ENCODE measurements around the gene ZDHHC22.
"Not testable (repeated sequence)": the region's sequence is repeated elsewhere in the genome, so short reads cannot be mapped to it uniquely, and the experiment has no call there.

Gene ZDHHC22

DNA sequence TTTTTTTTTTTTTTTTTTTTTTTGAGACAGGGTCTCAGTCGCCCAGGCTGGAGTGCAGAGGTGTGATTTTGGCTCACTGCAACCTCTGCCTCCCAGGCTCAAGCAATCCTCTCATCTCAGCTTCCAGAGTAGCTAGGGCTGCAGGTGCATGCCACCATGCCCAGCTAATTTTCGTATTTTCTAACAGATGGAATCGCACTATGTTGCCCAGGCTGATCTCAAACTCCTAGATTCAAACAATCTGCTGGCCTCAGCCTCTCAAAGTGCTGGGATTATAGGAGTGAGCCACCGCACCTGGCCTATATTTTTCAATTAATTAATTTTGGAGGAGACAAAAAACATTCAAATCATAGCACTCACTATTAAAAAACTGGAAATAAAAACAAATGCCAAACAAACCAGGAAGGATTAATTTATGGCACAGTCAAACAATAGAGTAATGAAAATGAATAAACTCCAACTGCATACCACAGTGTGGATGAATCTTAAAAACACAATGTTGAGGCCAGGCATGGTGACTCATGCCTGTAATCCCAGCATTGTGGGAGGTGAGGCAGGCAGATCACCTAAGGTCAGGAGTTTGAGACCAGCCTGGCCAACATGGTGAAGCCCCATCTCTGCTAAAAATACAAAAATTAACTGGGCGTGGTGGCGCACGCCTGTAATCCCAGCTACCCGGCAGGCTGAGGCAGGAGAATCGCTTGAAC is 32.5 kb upstream of the ZDHHC22 start:
- not testable (repeated sequence) for ATAC-seq; H3K36me3 Mint-ChIP-seq (ENCODE audit: low read depth)
- H3K9me3 Mint-ChIP-seq: peaks cover 13% of the 10 kb centered on the region

DNA sequence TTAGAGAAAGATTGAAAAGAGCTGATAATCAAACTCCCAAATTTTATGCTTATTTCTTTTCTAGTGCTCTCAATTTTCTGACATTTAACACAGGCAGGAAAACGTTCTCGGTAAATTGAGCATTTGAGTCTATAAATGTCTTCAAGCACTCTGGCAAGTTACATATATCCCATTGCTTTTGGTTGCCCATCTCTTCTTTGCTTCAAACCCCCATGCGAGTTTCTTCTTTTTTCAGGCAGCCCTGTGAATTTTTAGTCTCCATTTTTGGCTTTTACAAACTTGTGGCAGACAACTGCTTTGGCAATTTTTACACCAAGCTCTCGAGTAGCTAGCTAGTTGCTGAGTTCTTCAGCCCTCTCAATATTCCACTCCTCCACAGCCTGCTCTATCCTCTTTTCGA is 31.3 kb upstream of the ZDHHC22 start:
- H3K36me3 Mint-ChIP-seq (ENCODE audit: low read depth): peaks cover 3% of the 10 kb centered on the region
- H3K27me3 Mint-ChIP-seq: peaks cover 6% of the 10 kb centered on the region
- no peaks in the 10 kb centered on the region for H3K4me1 Mint-ChIP-seq
- ATAC-seq (no peak), DNase-seq (no peak)
- H3K9me3 Mint-ChIP-seq: peaks cover 19% of the 10 kb centered on the region
- H3K27ac Mint-ChIP-seq: no peak overlapping the region
- H3K4me3 Mint-ChIP-seq: no peak overlapping the region

More for the DNA sequence above, 32.5 kb upstream of the ZDHHC22 start:
- not testable (repeated sequence) for H3K4me1 Mint-ChIP-seq, H3K27ac Mint-ChIP-seq, DNase-seq, H3K27me3 Mint-ChIP-seq, H3K4me3 Mint-ChIP-seq

DNA sequence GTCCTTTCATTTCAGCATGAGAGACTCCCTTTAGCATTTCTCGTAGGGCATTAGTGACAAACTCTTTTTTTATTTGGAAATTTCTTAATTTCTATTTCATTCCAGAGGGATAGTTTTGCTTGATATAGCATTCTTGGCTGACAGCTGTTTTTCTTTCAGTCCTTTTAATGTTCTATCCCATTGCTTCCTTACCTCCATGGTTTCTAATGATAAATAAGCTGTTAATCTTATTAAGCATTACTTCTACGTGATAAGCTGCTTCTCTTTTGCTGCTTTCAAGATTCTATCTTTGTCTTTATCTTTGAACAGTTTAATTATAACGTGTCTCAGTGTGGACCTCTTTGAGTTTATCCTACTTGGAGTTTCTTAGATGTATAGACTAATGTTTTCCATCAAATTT is 28.5 kb upstream of the ZDHHC22 start:
- DNase-seq: no peak
- H3K9me3 Mint-ChIP-seq: peaks cover 19% of the 10 kb centered on the region
- no peak overlapping the region for H3K27ac Mint-ChIP-seq
- H3K27me3 Mint-ChIP-seq: peaks cover 3% of the 10 kb centered on the region
- no peak for ATAC-seq
- H3K4me1 Mint-ChIP-seq: no peaks in the 10 kb centered on the region
- H3K4me3 Mint-ChIP-seq: no peak overlapping the region
- peaks cover 3% of the 10 kb centered on the region for H3K36me3 Mint-ChIP-seq (ENCODE audit: low read depth)

DNA sequence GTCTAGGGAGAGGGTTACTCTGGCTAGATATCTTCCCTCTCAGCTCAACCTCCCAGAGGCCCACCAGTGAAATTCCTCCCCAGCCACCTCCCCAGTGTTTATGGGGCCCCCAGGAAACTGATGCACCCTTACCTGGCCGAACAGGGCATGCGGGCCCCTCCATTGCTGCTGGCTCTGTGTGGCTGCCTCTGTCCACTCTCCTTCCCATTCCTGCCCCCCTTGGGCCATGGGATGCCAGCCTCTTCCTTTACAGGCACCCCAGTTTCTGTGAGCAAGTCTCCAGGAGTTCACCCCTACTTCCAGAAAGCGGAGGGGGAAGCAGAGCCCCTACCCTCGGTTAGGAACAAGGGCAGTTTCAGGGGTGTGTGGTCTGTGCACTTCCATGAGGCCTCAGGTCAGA is 19.4 kb upstream of the ZDHHC22 start:
- Mint-ChIP-seq H3K27me3 (peaks cover 26% of the 10 kb centered on the region), H3K9me3 (no peaks in the 10 kb centered on the region), H3K27ac (no peak overlapping the region), H3K36me3 (ENCODE audit: low read depth) (no peaks in the 10 kb centered on the region), H3K4me3 (no peak overlapping the region), H3K4me1 (no peaks in the 10 kb centered on the region)
- ATAC-seq: no peak
- DNase-seq: no peak

DNA sequence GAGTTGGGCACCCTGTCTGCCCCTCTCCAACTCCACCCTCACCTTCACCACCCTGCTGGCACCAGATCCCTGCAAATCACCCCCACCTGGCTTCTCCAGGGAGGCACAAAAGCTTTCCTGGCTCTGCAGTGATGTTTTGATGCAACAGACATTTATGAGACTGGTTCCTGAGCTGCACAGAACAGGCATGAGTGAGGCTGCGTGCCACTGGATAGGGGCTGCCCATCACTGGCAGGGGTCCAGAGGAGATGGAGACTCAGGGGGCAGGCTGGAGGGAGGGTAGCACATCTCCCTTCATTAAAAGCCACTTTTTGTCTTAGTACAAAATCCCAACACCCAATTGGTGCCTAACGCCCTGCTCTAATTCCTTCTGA is 17.3 kb upstream of the ZDHHC22 start:
- H3K4me3 Mint-ChIP-seq: no peak overlapping the region
- ATAC-seq (no peak), DNase-seq (no peak)
- H3K27ac Mint-ChIP-seq: no peak overlapping the region
- no peaks in the 10 kb centered on the region for H3K36me3 Mint-ChIP-seq (ENCODE audit: low read depth)
- H3K9me3 Mint-ChIP-seq: no peaks in the 10 kb centered on the region
- H3K27me3 Mint-ChIP-seq: peaks cover 34% of the 10 kb centered on the region
- H3K4me1 Mint-ChIP-seq: no peaks in the 10 kb centered on the region

DNA sequence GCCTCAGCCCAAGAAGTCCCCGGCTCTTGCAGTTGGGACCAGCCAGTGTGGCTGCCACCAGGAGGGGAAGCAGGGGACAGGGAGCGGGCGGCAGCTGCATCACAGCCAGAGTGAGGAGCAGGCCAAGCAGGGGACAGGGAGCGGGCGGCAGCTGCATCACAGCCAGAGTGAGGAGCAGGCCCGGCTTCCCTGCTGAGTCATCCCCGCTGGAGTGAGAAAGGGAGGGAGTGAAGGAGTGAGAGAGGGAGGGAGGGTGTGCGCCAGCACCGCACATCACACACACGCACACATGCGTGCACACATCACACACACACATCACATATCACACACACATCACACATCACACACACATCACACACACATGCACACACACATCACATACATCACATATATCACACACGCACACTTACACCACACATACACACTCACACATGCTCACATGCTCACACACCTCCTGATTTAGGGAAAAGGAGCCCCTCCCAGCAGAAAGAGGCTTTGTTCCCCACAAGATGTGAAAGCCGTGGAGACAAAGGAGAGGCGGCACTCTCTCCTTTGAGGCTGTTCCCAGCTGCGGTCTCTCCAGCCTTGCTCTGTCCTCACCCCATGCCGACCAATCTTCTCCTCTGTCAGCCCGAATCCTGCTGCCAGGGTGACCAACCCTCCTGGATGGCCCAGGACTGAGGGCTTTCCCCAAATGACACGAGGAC is 16.7 kb upstream of the ZDHHC22 start:
- DNase-seq (no peak), ATAC-seq (peak; percentile 20)

DNA sequence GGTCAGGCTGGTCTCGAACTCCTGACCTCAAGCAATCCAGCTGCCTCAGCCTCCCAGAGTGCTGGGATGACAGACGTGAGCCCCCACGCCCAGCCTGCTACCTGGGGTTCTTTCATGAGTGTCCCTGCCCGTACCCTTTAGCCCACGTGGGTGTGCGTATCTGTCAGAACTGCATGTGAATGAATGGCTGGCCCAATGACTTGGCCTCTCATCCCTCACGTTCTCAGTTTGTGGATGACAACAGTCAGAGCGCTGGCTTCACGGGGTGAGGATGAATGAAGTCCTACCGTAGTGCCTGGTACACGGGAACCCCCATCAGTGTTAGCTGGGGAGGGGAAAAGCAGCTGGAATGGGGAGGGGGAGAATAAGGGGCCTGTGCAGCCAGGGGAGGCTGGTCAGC is 16.1 kb upstream of the ZDHHC22 start:
- H3K27ac Mint-ChIP-seq: no peak overlapping the region
- H3K9me3 Mint-ChIP-seq: no peaks in the 10 kb centered on the region
- ATAC-seq (no peak), DNase-seq (no peak)
- H3K4me3 Mint-ChIP-seq: no peak overlapping the region
- H3K4me1 Mint-ChIP-seq: no peaks in the 10 kb centered on the region
- peaks cover 38% of the 10 kb centered on the region for H3K27me3 Mint-ChIP-seq
- no peaks in the 10 kb centered on the region for H3K36me3 Mint-ChIP-seq (ENCODE audit: low read depth)

More for the DNA sequence above, 16.7 kb upstream of the ZDHHC22 start:
- H3K4me3 Mint-ChIP-seq: no peak overlapping the region
- no peaks in the 10 kb centered on the region for H3K36me3 Mint-ChIP-seq (ENCODE audit: low read depth)
- peaks cover 35% of the 10 kb centered on the region for H3K27me3 Mint-ChIP-seq
- H3K27ac Mint-ChIP-seq: no peak overlapping the region
- H3K9me3 Mint-ChIP-seq: no peaks in the 10 kb centered on the region
- no peaks in the 10 kb centered on the region for H3K4me1 Mint-ChIP-seq

DNA sequence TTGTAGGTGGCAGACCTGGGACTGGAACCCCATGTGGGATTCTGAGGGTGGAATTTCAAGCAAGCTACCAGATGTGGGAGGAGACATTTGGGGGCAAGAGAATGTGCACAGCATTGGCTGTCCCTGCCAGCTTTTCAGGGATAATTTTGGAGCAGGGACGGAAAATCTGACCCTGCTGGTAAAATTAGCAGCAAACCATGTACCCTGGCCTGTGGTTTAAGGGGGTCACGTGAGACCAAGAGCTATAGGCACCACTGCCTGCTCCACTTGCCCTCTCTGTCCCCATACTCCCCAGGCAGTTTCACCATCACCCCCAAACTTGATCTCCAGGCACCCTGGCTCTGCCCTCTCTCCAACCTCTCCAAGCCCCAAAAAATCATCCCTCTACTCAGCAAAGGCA is 13.5 kb upstream of the ZDHHC22 start:
- H3K4me3 Mint-ChIP-seq: no peak overlapping the region
- no peaks in the 10 kb centered on the region for H3K4me1 Mint-ChIP-seq
- peaks cover 37% of the 10 kb centered on the region for H3K27me3 Mint-ChIP-seq
- DNase-seq (no peak), ATAC-seq (no peak)
- no peak overlapping the region for H3K27ac Mint-ChIP-seq
- no peaks in the 10 kb centered on the region for H3K9me3 Mint-ChIP-seq
- H3K36me3 Mint-ChIP-seq (ENCODE audit: low read depth): no peaks in the 10 kb centered on the region

DNA sequence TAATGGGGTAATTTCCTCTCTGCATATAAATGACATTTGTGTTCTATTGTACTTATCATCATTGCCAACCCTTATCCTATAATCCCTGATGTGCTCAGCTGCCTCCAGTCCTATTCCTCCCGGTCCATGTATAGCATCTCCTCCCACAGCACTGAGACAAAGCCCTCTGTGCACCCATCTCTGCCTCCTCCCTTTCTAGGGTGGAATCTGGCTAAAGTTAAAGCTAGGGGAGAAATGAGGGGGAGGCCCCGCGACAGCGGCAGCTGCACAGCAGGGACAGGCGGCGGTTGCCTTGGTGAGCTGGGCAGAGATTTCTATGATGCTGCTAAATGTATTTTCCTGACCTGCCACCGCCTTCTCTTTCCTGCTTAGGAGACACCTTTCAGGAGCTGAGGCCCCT is 12.8 kb upstream of the ZDHHC22 start:
- Mint-ChIP-seq H3K27me3 (peaks cover 37% of the 10 kb centered on the region), H3K9me3 (no peaks in the 10 kb centered on the region), H3K4me1 (no peaks in the 10 kb centered on the region), H3K27ac (no peak overlapping the region), H3K4me3 (no peak overlapping the region), H3K36me3 (ENCODE audit: low read depth) (no peaks in the 10 kb centered on the region)
- ATAC-seq: no peak
- no peak for DNase-seq

DNA sequence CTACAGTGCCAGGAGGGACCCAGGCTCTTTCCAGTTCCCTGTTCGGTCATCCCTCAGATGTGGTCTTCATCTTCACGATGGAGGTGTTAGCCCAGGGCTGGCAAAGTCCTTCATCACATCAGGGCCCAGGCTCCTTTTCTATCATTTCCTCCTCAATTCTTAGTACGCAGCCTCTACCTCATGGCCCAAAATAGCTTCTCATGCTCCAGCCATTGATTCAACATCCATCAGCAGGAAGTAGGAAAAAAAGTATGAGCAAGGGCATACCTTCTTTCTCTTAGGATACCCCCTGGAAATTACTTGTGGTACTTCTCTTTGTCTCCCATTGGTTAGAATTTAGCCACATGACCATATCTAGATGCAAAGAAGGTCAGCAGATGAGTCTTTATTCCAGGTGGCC is 12.2 kb upstream of the ZDHHC22 start:
- Mint-ChIP-seq H3K27ac (no peak overlapping the region), H3K27me3 (peaks cover 36% of the 10 kb centered on the region)

DNA sequence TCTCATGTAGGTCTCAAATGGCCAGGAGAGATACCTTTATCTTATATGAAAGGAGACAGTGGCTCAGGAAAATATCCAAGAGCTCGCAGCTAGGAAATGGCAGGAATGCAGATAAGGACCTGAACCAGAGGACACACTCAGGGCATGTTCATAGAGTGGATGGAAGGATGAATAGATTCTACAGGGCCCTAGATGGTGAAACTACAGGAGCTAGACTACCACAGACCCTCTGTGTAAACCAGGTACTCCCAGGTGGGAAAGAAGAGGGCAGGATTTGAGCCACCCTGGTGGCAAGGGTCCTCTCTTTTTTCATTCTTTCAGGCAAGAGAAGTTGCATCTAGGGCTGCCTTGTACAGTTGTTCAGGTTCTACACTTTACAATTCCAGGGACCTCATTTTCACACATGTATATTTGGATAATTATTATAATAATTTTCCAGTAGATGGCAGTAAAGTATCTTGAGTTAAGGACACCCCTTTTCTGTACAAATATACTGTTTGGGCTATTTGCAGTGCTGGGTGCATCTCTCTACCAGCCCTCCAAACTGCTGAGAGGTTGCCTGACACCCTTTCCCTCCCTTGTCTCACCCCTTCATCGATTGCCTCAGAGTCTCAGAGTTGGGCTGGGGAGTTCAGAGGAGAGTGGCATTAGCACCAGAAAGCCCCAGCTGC is 10.5 kb upstream of the ZDHHC22 start:
- H3K4me3 Mint-ChIP-seq: no peak overlapping the region
- no peak overlapping the region for H3K27ac Mint-ChIP-seq
- peaks cover 32% of the 10 kb centered on the region for H3K27me3 Mint-ChIP-seq
- H3K4me1 Mint-ChIP-seq: no peaks in the 10 kb centered on the region
- DNase-seq: no peak
- ATAC-seq: peak; percentile 54
- no peaks in the 10 kb centered on the region for H3K36me3 Mint-ChIP-seq (ENCODE audit: low read depth)
- H3K9me3 Mint-ChIP-seq: no peaks in the 10 kb centered on the region

More for the DNA sequence above, 12.2 kb upstream of the ZDHHC22 start:
- ATAC-seq (no peak), DNase-seq (no peak)
- Mint-ChIP-seq H3K9me3 (no peaks in the 10 kb centered on the region), H3K4me3 (no peak overlapping the region), H3K4me1 (no peaks in the 10 kb centered on the region), H3K36me3 (ENCODE audit: low read depth) (no peaks in the 10 kb centered on the region)

DNA sequence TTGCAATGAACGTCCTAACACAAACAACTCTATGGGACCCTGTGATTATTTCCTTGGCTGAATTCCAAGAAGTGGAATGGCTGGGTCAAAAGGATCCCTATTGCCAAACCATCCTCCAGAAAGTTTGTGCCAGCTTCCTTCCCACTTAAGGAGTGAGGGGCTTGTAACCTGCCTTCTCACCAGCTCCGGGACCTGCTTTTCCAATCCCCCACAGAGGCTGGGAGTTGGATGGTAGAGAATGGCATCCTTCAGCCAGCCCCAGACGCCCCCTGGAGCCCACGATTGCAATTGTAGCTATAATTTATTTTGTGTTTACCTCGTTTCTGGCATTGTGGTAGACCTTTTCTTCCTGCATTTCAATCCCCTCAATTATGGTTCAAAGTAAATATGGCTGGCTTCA is 9.7 kb upstream of the ZDHHC22 start:
- ATAC-seq: no peak
- Mint-ChIP-seq H3K4me1 (no peaks in the 10 kb centered on the region), H3K27me3 (peaks cover 37% of the 10 kb centered on the region), H3K27ac (no peak overlapping the region), H3K4me3 (no peak overlapping the region), H3K9me3 (no peaks in the 10 kb centered on the region), H3K36me3 (ENCODE audit: low read depth) (no peaks in the 10 kb centered on the region)
- peak; percentile 25 for DNase-seq

DNA sequence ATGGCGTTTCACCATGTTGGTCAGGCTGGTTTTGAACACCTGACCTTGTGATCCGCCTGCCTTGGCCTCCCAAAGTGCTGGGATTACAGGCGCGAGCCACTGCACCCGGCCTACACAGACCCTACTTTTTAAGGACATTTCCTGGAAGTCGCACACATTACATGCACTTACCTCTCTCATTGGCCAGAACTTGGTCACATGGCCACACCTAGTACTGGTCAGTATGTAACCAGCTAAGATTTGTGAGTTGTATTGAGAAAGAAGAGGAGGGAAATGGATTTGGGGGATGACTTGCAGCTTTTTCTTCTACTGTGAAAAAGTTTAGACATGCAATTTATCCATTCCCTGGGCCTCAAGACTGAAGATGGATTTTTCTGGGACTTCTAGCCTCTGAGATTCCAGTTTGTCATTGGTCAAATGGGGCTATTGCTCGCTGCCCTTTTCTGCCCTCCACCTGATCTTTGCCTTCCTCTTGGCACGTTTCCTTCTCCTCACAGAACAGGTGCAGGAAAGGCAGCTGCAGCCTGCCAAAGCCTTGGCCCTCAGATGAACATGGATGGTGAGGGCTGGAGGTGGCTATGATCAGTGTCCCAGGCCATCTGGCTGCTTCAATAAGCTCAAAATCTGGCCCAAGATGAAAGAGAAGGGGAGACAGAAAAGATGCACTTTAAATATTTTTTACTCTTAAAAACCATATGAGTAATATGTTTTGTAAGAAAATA is 7.1 kb upstream of the ZDHHC22 start:
- H3K9me3 Mint-ChIP-seq: no peaks in the 10 kb centered on the region
- H3K27me3 Mint-ChIP-seq: peaks cover 45% of the 10 kb centered on the region
- H3K36me3 Mint-ChIP-seq (ENCODE audit: low read depth): no peaks in the 10 kb centered on the region
- no peaks in the 10 kb centered on the region for H3K4me1 Mint-ChIP-seq
- H3K4me3 Mint-ChIP-seq: no peak overlapping the region
- no peak for DNase-seq
- H3K27ac Mint-ChIP-seq: no peak overlapping the region
- ATAC-seq: no peak

DNA sequence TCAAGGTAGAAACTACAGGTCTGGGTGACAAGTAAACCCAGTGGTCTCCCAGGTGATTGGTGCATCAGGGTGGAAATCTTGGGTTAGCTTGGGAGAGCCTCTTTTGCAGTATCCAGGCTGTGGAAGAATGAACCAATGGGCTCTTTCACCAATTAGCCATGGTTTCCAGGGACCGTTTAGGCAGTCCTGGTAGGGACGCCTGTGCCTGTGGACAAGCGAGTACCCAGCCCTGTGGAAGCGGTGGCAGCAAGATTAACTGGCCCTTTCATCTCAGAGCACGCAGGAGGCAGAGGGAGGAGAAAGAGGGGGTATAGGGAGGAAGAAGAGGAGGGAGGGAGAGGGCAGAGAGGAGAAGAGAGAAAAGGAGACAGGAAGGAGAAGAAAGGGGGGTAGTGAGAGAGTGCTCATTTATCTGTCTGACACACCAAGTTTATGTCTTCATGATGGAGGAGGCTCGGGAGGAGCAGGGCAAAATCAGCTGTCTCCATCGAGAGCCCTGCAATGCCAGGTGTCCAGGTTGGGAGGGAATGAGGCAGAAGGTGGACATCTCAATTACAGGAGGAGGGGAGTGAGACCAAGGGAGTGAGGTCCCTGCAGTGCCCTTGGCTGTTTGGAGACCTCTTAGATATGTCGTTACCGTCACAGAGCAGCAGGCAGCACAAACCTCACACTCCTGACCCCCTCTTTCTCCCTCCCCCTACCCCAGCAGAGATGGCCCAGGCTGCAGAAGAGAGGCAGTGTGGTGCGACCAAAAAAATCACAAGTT is 4.6 kb upstream of the ZDHHC22 start:
- Mint-ChIP-seq H3K9me3 (no peaks in the 10 kb centered on the region), H3K36me3 (ENCODE audit: low read depth) (no peaks in the 10 kb centered on the region), H3K4me1 (peaks cover 3% of the 10 kb centered on the region), H3K27me3 (peaks cover 55% of the 10 kb centered on the region), H3K4me3 (no peak overlapping the region), H3K27ac (no peak overlapping the region)
- ATAC-seq (no peak), DNase-seq (no peak)
